Ascending aorta (tissue), 2 donors: ENCODE data around the gene SYDE2. TPM values are rescaled to one million over a fixed set of nuclear protein-coding genes. Genes with fewer than 3 reads are reported as not detected.
"Not testable (repeated sequence)": the region's sequence is repeated elsewhere in the genome, so short reads cannot be mapped to it uniquely, and the experiment has no call there.

Experiments
- DNase-seq, 2 donors: peaks; one replicate each; pipeline ENCODE4 v3.0.0-alpha.2; 2019; ENCODE audit warnings: low spot score in 2 of 2
- H3K27ac ChIP-seq, 2 donors: fragments of 200-600 bp; sonication (generic); one replicate each; pipeline ENCODE4 v1.5.1; 2016 to 2017; ENCODE audit warnings: mild to moderate bottlenecking in 1 of 2
- H3K27me3 ChIP-seq: fragments of 200-600 bp; sonication (generic); one replicate; pipeline ENCODE4 v1.5.1; 2017
- H3K36me3 ChIP-seq, 2 donors: fragments of 200-600 bp; sonication (generic); one replicate each; pipeline ENCODE4 v1.5.1; 2016
- H3K4me1 ChIP-seq, 2 donors: fragments of 200-600 bp; sonication (generic); one replicate each; pipeline ENCODE4 v1.5.1; 2016 to 2017; ENCODE audit warnings: mild to moderate bottlenecking in 1 of 2
- H3K4me3 ChIP-seq, 2 donors: fragments of 200-600 bp; sonication (generic); one replicate each; pipeline ENCODE4 v1.5.1; 2016 to 2017; ENCODE audit warnings: mild to moderate bottlenecking in 1 of 2
- H3K9me3 ChIP-seq, 2 donors: fragments of 200-600 bp; sonication (generic); one replicate each; pipeline ENCODE4 v1.5.1; 2016
- intact Hi-C: fragments of 100-400 bp; cut with DNase I; formaldehyde crosslinking; loops from one replicate; pipeline ENCODE4 v1.15.1; 2023
- total RNA-seq: library from RNA; depleted of rRNA; stranded (reverse); fragments of >200 nt; gene quantifications from one replicate; pipeline ENCODE4 v1.1.0, GENCODE V29; 2016
- TF ChIP-seq, protein P1 (sequence below), 3 experiments: fragments of 200-600 bp in 2 of 3; fragments of 450-650 bp in 1 of 3; sonication (generic) in 2 of 3; IDR thresholded peaks; one replicate each; pipeline ENCODE4 v1.5.1; 2016 to 2019; ENCODE audit warnings: antibody characterized with exemption in 3 of 3, mild to moderate bottlenecking in 1 of 3, moderate library complexity in 1 of 3

SYDE2 gene
- total RNA-seq, 1 donor from 2014 or later: 0.43 TPM

DNA sequence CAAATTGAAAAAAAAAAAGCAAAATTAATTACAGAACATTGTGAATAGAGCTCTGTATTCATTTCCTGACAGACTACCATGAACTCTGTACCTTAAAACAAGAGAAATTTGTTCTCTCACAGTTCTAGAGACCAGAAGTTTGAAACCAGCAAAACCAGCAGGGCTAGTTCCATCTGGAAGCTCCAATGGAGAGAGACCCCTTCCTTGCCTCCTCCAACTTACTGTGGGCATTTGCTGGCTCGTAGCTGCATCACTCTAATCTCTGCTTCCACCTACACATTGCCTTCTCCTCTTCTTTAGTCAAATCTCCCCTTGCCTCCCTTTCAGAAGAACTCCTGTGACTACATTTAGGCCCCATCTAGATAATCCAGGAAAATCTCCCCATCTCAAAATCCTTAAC lies 56.5 kb downstream of the SYDE2 start:
- no peaks in the 10 kb centered on the region for H3K36me3 ChIP-seq
- H3K27me3 ChIP-seq: no peaks in the 10 kb centered on the region
- H3K27ac ChIP-seq: no peak overlapping the region
- no peaks in the 10 kb centered on the region for H3K9me3 ChIP-seq
- TF ChIP-seq, protein P1, sequence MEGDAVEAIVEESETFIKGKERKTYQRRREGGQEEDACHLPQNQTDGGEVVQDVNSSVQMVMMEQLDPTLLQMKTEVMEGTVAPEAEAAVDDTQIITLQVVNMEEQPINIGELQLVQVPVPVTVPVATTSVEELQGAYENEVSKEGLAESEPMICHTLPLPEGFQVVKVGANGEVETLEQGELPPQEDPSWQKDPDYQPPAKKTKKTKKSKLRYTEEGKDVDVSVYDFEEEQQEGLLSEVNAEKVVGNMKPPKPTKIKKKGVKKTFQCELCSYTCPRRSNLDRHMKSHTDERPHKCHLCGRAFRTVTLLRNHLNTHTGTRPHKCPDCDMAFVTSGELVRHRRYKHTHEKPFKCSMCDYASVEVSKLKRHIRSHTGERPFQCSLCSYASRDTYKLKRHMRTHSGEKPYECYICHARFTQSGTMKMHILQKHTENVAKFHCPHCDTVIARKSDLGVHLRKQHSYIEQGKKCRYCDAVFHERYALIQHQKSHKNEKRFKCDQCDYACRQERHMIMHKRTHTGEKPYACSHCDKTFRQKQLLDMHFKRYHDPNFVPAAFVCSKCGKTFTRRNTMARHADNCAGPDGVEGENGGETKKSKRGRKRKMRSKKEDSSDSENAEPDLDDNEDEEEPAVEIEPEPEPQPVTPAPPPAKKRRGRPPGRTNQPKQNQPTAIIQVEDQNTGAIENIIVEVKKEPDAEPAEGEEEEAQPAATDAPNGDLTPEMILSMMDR (IDR thresholded peaks at IDR 0.05): no peak
- no peaks in the 10 kb centered on the region for H3K4me1 ChIP-seq
- no peak overlapping the region for H3K4me3 ChIP-seq
- intact Hi-C loops: no loop called here
- DNase-seq: no peak

DNA sequence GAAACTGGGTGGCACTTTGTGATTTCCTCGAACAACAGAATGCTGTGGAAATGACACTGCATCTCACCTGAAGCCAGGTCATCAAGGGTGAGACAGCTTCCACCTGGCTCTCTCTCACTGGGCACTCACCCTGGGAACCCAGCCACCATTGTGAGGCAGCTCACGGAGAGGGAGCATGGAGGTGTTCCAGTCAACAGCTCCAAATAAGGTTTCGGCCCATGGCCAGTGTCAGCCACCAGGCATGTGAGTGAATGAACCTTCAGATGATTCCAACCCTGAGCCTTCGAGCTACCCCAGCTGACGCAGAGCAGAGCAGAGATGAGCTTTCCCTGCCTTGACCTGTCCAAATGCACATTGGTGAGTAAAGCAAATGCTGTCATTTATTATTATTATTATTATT lies 58.1 kb downstream of the SYDE2 start:
- Histone ChIP-seq H3K27me3 (no peaks in the 10 kb centered on the region), H3K4me1 (no peaks in the 10 kb centered on the region), H3K9me3 (no peaks in the 10 kb centered on the region), H3K27ac (no peak overlapping the region), H3K4me3 (no peak overlapping the region), H3K36me3 (no peaks in the 10 kb centered on the region)
- TF ChIP-seq, protein P1 (IDR thresholded peaks at IDR 0.05): no peak
- intact Hi-C loops: no loop called here
- no peak for DNase-seq

DNA sequence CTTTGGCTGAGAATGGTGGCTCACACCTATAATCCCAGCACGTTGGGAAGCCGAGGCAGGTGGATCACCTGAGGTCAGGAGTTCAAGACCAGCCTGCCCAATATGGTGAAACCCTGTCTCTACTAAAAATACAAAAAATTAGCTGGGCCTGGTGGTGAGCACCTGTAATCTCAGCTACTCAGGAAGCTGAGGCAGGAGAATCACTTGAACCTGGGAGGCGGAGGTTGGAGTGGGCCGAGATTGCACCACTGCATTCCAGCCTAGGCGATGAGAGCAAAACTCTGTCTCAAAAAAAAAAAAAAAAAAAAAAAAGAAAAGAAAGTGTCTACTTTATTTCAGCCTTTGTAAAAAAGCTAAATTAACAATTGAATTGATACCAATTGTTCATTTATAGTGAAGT lies 62.4 kb downstream of the SYDE2 start:
- H3K27ac ChIP-seq, H3K36me3 ChIP-seq, DNase-seq, H3K4me3 ChIP-seq, H3K9me3 ChIP-seq, H3K4me1 ChIP-seq, intact Hi-C loops, H3K27me3 ChIP-seq: not testable (repeated sequence)

DNA sequence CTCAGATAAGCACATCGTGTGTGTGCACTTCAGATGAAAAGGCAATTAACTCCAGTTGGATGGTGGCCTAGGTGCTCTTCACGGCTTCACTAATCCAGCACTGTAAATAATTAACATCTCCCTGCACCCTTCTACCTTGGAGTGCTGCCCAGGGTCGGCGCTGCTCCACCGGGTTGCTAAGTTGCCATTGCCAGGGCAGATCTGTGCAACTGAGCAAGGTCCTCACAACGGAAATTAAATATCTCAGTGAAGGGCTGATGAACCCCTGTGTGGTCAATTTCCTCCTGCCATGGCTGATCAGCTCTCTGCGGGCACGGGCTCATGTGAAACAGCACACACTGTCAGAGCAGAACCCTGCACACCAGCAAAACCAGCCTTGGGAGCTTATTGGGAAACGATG lies 63.2 kb downstream of the SYDE2 start:
- H3K4me3 ChIP-seq: no peak overlapping the region
- no peak for DNase-seq
- H3K27me3 ChIP-seq: no peaks in the 10 kb centered on the region
- TF ChIP-seq, protein P1 (IDR thresholded peaks at IDR 0.05): no peak
- H3K36me3 ChIP-seq: no peaks in the 10 kb centered on the region
- no peak overlapping the region for H3K27ac ChIP-seq
- intact Hi-C loops: no loop called here
- no peaks in the 10 kb centered on the region for H3K9me3 ChIP-seq
- peaks cover 0 to 10% of the 10 kb centered on the region in 2 donors for H3K4me1 ChIP-seq

DNA sequence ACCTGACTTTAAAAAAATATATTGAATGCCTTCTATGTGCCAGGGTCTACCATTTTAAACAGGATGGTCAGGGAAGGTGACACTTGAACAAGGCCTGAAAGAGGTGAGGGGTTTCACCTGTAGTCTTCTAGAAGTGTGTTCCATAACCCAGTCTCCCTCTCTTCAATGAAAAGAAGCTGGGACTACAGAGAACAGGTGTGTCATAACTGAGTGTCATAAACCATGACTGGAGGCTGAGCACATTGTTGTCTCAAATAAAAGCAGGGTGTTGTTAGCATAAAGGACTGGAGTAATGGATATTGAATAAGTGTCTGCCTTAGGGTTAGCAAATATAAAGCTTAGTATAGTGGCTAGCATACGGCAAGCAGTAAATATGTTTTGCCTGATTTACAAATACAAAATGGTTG lies 65.4 kb downstream of the SYDE2 start:
- no peaks in the 10 kb centered on the region for H3K36me3 ChIP-seq
- intact Hi-C loops: no loop called here
- DNase-seq: no peak
- H3K4me3 ChIP-seq: no peak overlapping the region
- no peaks in the 10 kb centered on the region for H3K9me3 ChIP-seq
- H3K27me3 ChIP-seq: no peaks in the 10 kb centered on the region
- TF ChIP-seq, protein P1 (IDR thresholded peaks at IDR 0.05): no peak
- H3K4me1 ChIP-seq: peaks cover 0 to 10% of the 10 kb centered on the region in 2 donors
- H3K27ac ChIP-seq: no peak overlapping the region

DNA sequence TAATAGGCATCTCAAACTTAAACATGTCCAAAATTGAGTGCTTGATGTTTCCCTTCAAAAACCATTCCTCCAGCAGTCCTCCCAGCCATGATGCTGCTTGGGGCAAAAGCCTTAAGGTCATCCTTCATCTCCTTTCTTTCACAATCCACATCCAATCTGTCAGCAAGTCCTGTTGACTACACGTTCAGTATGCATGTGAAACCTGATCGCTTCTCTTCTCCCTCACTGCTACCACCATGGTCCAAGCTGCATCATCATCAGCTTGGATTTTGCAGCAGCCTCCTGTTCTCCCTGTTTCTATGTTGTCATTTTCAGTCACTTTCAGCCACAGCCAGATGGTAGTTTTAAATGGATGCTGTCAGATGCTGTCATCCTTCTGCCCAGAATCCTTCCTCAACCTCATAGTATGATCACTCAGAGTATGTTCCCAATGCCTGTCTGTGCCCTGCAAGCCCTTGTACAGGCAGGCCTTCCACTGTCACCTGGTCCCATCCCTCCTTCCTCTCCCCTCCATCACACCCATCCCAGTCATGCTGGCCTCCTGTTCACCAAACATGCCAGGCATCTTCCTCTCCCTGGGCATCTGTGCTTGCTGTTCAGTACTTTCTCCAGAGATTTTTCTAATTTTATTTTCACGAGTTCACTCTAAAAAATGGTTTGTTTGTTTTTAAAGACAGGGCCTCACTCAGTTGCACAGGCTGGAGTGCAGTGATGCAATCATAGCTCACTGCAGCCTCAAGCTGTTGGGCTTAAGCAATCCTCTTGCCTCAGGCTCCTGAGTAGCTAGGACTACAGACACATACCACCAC lies 66.0 kb downstream of the SYDE2 start:
- Histone ChIP-seq H3K4me3 (no peak overlapping the region), H3K9me3 (no peaks in the 10 kb centered on the region), H3K27me3 (no peaks in the 10 kb centered on the region), H3K4me1 (peaks cover 0 to 10% of the 10 kb centered on the region in 2 donors), H3K36me3 (no peaks in the 10 kb centered on the region), H3K27ac (no peak overlapping the region)
- DNase-seq: no peak
- intact Hi-C loops: no loop called here
- TF ChIP-seq, protein P1 (IDR thresholded peaks at IDR 0.05): no peak
